ENCODE measurements around the gene TMEM163. TPM values are rescaled to one million over a fixed set of nuclear protein-coding genes. Genes with fewer than 3 reads are reported as not detected.

The TMEM163 gene
- polyA plus RNA-seq, 3 donors, result 0.01 TPM; not detected in 2

DNA sequence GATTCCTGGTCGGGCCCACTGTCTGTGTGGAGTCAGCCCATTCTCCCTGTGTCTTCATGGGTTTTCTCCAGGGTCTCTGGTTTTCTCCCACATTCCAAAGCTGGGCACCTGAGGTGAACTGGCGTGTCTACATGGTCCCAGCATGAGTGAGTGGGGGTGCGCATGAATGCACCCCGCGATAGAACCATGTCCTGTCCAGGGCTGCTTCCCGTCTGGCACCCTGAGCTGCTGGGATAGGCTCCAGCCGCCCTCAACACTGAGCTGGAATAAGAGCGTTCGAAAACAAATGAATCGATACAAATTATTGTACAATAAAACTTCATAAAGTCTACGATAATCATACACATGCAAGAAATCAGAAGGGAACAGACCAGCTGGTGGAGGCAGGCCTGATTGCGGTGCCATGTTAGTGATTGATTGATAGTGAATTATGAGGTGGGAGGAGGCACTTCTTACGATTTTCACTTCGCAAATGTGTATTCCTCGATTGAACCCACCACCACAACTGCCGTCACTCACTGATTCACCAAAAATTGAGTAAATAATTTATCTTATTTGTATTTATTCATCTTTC lies 278.4 kb downstream of the TMEM163 start:
- Histone ChIP-seq H3K9ac (ENCODE audit: insufficient read depth, low read length, poor library complexity, severe bottlenecking) (no peak overlapping the region), H3K79me2 (ENCODE audit: insufficient read depth, low read length) (no peaks in the 10 kb centered on the region), H3K4me1 (ENCODE audit: control insufficient read depth in 1 of 2, insufficient read depth in 2 of 2, low read length in 2 of 2) (no peaks in the 10 kb centered on the region), H2AFZ (ENCODE audit: insufficient read depth, low read depth, low read length, poor library complexity, severe bottlenecking) (no peak overlapping the region), H3K27ac (ENCODE audit: low read depth in 1 of 2, low read length in 2 of 2) (no peak overlapping the region), H4K20me1 (ENCODE audit: insufficient read depth, low read length) (no peaks in the 10 kb centered on the region), H3K4me2 (replicated peaks; ENCODE audit: extremely low read depth, low read length, poor library complexity, severe bottlenecking) (no peak overlapping the region), H3K27me3 (ENCODE audit: control insufficient read depth in 2 of 2, insufficient read depth in 2 of 2, low read length in 2 of 2) (no peaks in the 10 kb centered on the region), H3K4me3 (replicated peaks in 1 of 3; ENCODE audit: low read depth in 2 of 3, low read length in 3 of 3) (no peak overlapping the region), H3K36me3 (replicated peaks in 1 of 2; ENCODE audit: control insufficient read depth in 1 of 2, insufficient read depth in 2 of 2, low read length in 2 of 2) (peaks cover 4 to 78% of the 10 kb centered on the region in 2 donors), H3K9me3 (replicated peaks in 1 of 2; ENCODE audit: control insufficient read depth in 1 of 2, insufficient read depth in 1 of 2, low read length in 2 of 2) (no peaks in the 10 kb centered on the region)
- Mint-ChIP-seq H3K27me3 (ENCODE audit: low read depth in 3 of 3) (no peaks in the 10 kb centered on the region), H3K27ac (peak overlapping the region in 1 of 7 donors; percentile 54), H3K36me3 (peaks cover 59 to 68% of the 10 kb centered on the region in 2 donors), H3K9me3 (no peaks in the 10 kb centered on the region), H3K4me3 (no peak overlapping the region), H3K4me1 (no peaks in the 10 kb centered on the region)
- intact Hi-C loops (cut with micrococcal nuclease), result no loop called here
- no peak for DNase-seq
- TF ChIP-seq, protein P1, sequence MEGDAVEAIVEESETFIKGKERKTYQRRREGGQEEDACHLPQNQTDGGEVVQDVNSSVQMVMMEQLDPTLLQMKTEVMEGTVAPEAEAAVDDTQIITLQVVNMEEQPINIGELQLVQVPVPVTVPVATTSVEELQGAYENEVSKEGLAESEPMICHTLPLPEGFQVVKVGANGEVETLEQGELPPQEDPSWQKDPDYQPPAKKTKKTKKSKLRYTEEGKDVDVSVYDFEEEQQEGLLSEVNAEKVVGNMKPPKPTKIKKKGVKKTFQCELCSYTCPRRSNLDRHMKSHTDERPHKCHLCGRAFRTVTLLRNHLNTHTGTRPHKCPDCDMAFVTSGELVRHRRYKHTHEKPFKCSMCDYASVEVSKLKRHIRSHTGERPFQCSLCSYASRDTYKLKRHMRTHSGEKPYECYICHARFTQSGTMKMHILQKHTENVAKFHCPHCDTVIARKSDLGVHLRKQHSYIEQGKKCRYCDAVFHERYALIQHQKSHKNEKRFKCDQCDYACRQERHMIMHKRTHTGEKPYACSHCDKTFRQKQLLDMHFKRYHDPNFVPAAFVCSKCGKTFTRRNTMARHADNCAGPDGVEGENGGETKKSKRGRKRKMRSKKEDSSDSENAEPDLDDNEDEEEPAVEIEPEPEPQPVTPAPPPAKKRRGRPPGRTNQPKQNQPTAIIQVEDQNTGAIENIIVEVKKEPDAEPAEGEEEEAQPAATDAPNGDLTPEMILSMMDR (IDR thresholded peaks at IDR 0.05), result no peak
- WGBS (ENCODE audit: insufficient coverage), result 100% methylated on average over 6 of the region's 16 CpGs

DNA sequence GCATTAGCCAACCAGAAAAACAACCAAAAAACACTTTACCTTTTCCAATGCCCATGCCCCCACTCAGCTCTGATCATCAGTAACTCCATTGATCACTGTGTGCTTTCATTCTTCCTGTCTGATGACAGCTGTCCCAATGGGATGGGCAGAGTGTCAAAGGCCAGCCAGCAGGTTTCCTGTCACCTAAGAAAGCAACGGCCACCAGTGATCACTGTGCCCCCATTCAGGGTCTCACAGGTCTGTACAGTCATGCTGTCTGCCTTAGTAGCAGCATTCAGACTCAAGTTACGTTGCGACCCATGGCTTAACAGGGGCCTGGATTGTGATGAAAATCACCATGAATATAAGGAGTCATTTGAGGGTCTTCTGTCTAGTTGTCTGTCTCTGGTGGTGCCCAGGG lies 280.4 kb downstream of the TMEM163 start:
- no peaks in the 10 kb centered on the region for H3K4me1 Mint-ChIP-seq
- Histone ChIP-seq H3K4me1 (ENCODE audit: control insufficient read depth in 1 of 2, insufficient read depth in 2 of 2, low read length in 2 of 2) (no peaks in the 10 kb centered on the region), H3K9ac (ENCODE audit: insufficient read depth, low read length, poor library complexity, severe bottlenecking) (no peak overlapping the region), H3K36me3 (replicated peaks in 1 of 2; ENCODE audit: control insufficient read depth in 1 of 2, insufficient read depth in 2 of 2, low read length in 2 of 2) (peaks cover 3 to 78% of the 10 kb centered on the region in 2 donors), H3K9me3 (replicated peaks in 1 of 2; ENCODE audit: control insufficient read depth in 1 of 2, insufficient read depth in 1 of 2, low read length in 2 of 2) (no peaks in the 10 kb centered on the region), H2AFZ (ENCODE audit: insufficient read depth, low read depth, low read length, poor library complexity, severe bottlenecking) (no peak overlapping the region), H4K20me1 (ENCODE audit: insufficient read depth, low read length) (no peaks in the 10 kb centered on the region), H3K27me3 (ENCODE audit: control insufficient read depth in 2 of 2, insufficient read depth in 2 of 2, low read length in 2 of 2) (no peaks in the 10 kb centered on the region), H3K79me2 (ENCODE audit: insufficient read depth, low read length) (no peaks in the 10 kb centered on the region), H3K27ac (ENCODE audit: low read depth in 1 of 2, low read length in 2 of 2) (no peak overlapping the region), H3K4me3 (replicated peaks in 1 of 3; ENCODE audit: low read depth in 2 of 3, low read length in 3 of 3) (no peak overlapping the region), H3K4me2 (replicated peaks; ENCODE audit: extremely low read depth, low read length, poor library complexity, severe bottlenecking) (no peak overlapping the region)
- TF ChIP-seq, protein P1 (IDR thresholded peaks at IDR 0.05), result no peak
- H3K4me3 Mint-ChIP-seq, result no peak overlapping the region
- H3K27me3 Mint-ChIP-seq (ENCODE audit: low read depth in 3 of 3), result no peaks in the 10 kb centered on the region
- intact Hi-C loops (cut with micrococcal nuclease), result no loop called here
- H3K9me3 Mint-ChIP-seq, result no peaks in the 10 kb centered on the region
- 89% methylated on average over 1 of the region's 3 CpGs for WGBS (ENCODE audit: insufficient coverage)
- no peak for DNase-seq
- H3K36me3 Mint-ChIP-seq, result peaks cover 65 to 66% of the 10 kb centered on the region in 2 donors
- no peak overlapping the region for H3K27ac Mint-ChIP-seq
